ENCODE results near the gene MRPL10. TPM values are rescaled to one million over a fixed set of nuclear protein-coding genes. Genes with fewer than 3 reads are reported as not detected.

The MRPL10 gene
- total and polyA plus RNA-seq, 2 experiments from 2014 or later, result 50.2 to 74.7 TPM

- Mint-ChIP-seq H3K4me1 (peaks cover 29% of the 10 kb centered on the region), H3K36me3 (ENCODE audit: low read depth) (no peaks in the 10 kb centered on the region), H3K27me3 (ENCODE audit: insufficient read depth, low read depth, poor library complexity) (peaks cover 22% of the 10 kb centered on the region), H3K27ac (no peak overlapping the region), H3K4me3 (no peak overlapping the region), H3K9me3 (no peaks in the 10 kb centered on the region)
- Histone ChIP-seq H3K4me2 (no peak overlapping the region), H4K20me1 (replicated peaks; ENCODE audit: insufficient read depth) (no peaks in the 10 kb centered on the region), H3K36me3 (ENCODE audit: insufficient read depth) (no peaks in the 10 kb centered on the region), H3F3A (replicated peaks; ENCODE audit: low read depth) (no peaks in the 10 kb centered on the region), H3K27ac (ENCODE audit: low read depth) (no peak overlapping the region), H3K4me1 (ENCODE audit: insufficient read depth) (peaks cover 16% of the 10 kb centered on the region; the same call in 1 of the 2 replicates), H3K9me2 (ENCODE audit: insufficient read depth) (peaks cover 4% of the 10 kb centered on the region; the same call in 1 of the 2 replicates), H2AFZ (no peak overlapping the region), H3K4me3 (no peak overlapping the region), H3K79me2 (replicated peaks; ENCODE audit: insufficient read depth) (no peaks in the 10 kb centered on the region), H3K27me3 (ENCODE audit: insufficient read depth) (peaks cover 40% of the 10 kb centered on the region)
- no peak for TF ChIP-seq ZNF462 (CRISPR knock-in tag; IDR thresholded peaks at IDR 0.05)
- no peak for TF ChIP-seq JUNB (IDR thresholded peaks at IDR 0.05; ENCODE audit: unreplicated experiment)
- TF ChIP-seq POLR2AphosphoS5 (IDR thresholded peaks at IDR 0.05; ENCODE audit: low read depth), result no peak
- TF ChIP-seq ZNF114 (CRISPR knock-in tag; IDR thresholded peaks at IDR 0.05), result no peak
- TF ChIP-seq, protein P1, sequence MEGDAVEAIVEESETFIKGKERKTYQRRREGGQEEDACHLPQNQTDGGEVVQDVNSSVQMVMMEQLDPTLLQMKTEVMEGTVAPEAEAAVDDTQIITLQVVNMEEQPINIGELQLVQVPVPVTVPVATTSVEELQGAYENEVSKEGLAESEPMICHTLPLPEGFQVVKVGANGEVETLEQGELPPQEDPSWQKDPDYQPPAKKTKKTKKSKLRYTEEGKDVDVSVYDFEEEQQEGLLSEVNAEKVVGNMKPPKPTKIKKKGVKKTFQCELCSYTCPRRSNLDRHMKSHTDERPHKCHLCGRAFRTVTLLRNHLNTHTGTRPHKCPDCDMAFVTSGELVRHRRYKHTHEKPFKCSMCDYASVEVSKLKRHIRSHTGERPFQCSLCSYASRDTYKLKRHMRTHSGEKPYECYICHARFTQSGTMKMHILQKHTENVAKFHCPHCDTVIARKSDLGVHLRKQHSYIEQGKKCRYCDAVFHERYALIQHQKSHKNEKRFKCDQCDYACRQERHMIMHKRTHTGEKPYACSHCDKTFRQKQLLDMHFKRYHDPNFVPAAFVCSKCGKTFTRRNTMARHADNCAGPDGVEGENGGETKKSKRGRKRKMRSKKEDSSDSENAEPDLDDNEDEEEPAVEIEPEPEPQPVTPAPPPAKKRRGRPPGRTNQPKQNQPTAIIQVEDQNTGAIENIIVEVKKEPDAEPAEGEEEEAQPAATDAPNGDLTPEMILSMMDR (conservative IDR thresholded peaks at IDR 0.05; ENCODE audit: low read depth in 2 of 2), result no peak
- no peak for TF ChIP-seq EZH2 (IDR thresholded peaks at IDR 0.05; ENCODE audit: low read depth, unreplicated experiment)
- no peak for TF ChIP-seq EZH2phosphoT487 (IDR thresholded peaks at IDR 0.05; ENCODE audit: unreplicated experiment)
- TF ChIP-seq ZNF331 (CRISPR knock-in tag; IDR thresholded peaks at IDR 0.05; ENCODE audit: low read depth), result no peak
- TF ChIP-seq REST (IDR thresholded peaks at IDR 0.05; ENCODE audit: unreplicated experiment), result no peak
- no peak for TF ChIP-seq CREB1 (CRISPR knock-in tag; IDR thresholded peaks at IDR 0.05; ENCODE audit: low read depth)
- TF ChIP-seq NANOG (IDR thresholded peaks at IDR 0.05; ENCODE audit: borderline replicate concordance), result no peak
- no peak for TF ChIP-seq STAT1 (IDR thresholded peaks at IDR 0.05; ENCODE audit: unreplicated experiment)
- TF ChIP-seq, protein P2, sequence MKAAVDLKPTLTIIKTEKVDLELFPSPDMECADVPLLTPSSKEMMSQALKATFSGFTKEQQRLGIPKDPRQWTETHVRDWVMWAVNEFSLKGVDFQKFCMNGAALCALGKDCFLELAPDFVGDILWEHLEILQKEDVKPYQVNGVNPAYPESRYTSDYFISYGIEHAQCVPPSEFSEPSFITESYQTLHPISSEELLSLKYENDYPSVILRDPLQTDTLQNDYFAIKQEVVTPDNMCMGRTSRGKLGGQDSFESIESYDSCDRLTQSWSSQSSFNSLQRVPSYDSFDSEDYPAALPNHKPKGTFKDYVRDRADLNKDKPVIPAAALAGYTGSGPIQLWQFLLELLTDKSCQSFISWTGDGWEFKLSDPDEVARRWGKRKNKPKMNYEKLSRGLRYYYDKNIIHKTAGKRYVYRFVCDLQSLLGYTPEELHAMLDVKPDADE (IDR thresholded peaks at IDR 0.05), result no peak
- DNase-seq (ENCODE audit: low spot score) (no peak), ATAC-seq (no peak)
These were observed 29.0 kb upstream of the MRPL10 start for GRCh38 chr17:47860386-47860785.

Data from GM23338 (cell line).